Measurements from ENCODE around the gene HNF1B.
"Not testable (repeated sequence)": the region's sequence is repeated elsewhere in the genome, so short reads cannot be mapped to it uniquely, and the experiment has no call there.

Gene HNF1B

GRCh38 chr17:37699285-37699973 lies 45.4 kb downstream of the HNF1B start:
- DNase-seq = no peak

- no peak for DNase-seq
These were observed 46.0 kb downstream of the HNF1B start for GRCh38 chr17:37698911-37699255.

GRCh38 chr17:37698132-37698910 lies 46.5 kb downstream of the HNF1B start:
- DNase-seq = no peak

DNA sequence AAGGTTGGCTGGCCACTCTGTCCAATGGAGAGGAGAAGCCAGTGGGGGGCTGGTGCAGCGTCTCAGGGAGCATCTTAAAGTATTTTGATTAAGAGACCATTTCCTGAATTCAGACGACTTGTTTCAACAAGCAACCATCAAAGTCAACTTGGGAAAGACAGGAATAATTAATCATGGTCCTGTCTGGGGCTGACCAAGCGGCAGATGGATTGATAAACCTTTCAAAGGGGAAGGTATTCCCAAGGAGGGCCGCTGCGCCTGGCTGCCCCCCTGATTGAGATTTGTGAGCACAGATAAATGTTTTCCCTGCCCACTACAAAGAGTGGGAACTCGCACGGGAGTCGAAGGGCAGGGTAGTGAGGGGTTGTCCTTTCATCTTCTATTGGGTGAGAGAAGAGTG lies 47.5 kb downstream of the HNF1B start:
- DNase-seq = no peak

DNA sequence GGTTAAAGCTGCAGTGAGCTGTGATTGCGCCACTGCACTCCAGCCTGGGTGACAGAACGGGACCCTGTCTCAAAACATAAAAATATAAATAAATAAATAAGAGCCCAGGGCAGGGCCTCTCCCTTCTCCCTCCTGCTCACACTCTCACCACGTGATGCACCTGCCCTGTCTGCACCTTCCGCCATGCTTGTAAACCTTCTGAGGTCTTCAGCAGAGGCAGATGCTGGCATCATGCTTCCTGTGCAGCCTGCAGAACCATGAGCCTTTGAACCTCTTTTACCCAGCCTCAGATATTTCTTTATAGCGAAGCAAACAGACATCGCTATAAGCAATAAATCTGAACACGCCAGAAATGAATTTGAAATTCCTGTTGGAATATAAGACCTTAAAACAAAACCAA lies 48.5 kb downstream of the HNF1B start:
- DNase-seq = no peak

GRCh38 chr17:37695726-37696125 lies 49.1 kb downstream of the HNF1B start:
- no peak for DNase-seq

DNA sequence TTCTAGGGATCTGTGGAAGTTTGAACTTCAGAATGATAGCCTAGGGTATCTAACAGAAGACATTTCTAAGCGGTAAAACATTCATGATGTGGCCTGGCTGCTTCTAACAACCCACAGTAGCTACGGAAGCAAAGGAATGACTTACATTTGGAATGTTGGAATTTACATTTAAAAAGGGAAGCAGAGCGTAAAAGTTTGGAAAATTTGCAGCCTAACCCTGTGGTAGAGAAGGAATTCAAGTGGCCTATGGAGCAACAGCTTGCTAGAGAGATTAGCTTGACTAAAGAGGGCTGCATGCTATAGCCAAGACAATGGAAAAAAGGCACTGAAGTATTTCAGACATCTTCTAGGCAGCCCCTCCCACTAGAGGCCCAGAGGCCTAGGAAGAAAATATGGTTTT lies 50.1 kb downstream of the HNF1B start:
- DNase-seq = no peak

- no peak for DNase-seq
These were observed 51.5 kb downstream of the HNF1B start for GRCh38 chr17:37693328-37693727.

DNA sequence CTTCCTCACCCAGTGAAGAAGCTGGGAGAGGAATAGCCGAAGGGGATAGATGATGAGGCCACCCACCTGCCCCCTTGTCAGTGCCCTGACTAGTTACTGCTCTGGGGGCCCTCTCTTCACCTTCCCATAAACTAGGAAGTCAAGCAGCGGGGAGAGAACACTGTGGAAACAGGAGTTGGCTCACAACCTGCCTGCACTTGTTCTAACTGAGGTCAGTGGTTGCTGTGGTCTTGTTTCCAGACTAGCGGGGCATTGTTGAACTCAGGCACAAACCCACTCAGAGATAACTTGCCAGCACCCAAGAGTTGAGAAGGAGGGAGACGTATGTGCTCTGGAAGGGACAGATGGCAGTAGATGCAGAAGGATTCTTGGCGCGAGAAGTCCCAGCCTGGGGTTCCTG lies 53.1 kb downstream of the HNF1B start:
- DNase-seq = no peak

DNA sequence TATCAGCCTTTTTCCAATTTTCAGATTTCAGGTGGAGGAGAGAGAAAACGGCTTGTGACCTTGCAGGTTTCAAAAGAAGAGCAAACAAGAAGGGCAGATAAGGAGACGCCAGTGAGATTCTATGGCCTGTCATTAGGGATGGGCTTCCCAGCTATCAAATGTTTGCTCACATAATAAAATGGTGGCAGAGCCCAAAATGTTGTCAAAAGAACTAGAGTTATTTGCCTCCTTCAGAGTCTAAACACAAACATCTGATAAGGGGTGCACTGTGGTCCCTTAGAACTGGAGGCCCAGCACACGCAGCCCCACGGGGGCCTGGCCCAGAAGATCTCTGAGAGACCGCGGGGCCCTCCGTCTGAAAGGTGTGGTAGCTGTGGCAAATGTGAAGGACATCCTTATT lies 55.5 kb downstream of the HNF1B start:
- no peak for DNase-seq

GRCh38 chr17:37683454-37683984 lies 61.3 kb downstream of the HNF1B start:
- no peak for DNase-seq

GRCh38 chr17:37682007-37682406 lies 62.9 kb downstream of the HNF1B start:
- no peak for DNase-seq

GRCh38 chr17:37679995-37680394 lies 64.9 kb downstream of the HNF1B start:
- not testable (repeated sequence) for DNase-seq

DNA sequence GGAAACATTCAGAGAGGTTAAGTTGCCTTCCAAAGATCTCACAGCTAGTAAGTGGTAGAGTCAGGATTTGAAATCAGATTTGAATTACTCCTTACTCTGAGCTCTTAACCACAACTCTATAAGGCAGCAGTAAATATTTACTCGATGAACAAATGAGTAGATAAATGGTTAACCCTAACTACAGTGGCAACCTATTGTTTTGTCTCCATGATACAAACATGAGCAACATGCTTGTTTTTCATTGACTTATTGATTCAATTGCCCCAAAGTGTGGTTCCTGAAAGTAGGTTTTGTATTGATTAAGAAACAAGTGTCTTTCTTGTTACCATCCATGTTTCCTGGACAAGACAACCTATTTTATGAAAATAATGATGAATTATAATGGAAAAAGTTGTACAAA lies 66.8 kb downstream of the HNF1B start:
- DNase-seq = no peak

DNA sequence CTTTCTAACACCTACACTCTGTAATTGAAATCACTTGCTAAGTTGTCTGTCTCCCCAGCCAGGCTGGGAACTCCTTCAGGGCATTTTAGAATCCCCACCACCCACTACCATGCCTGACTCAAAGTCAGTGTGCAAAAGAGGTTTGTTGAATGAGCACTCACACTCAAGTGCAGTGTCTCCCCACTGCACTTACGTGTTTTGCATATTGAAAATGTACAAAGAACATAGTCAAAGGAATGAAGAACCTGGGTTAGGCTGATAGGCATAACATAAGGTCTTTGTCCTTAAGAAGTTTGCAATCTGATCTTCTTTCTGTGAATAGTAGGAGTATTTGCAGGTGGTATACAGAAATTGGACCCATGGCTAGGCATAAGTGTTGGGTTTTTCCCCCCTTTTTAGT lies 67.8 kb downstream of the HNF1B start:
- DNase-seq = no peak

- DNase-seq = no peak
These were observed 68.5 kb downstream of the HNF1B start for GRCh38 chr17:37676115-37676925.

DNA sequence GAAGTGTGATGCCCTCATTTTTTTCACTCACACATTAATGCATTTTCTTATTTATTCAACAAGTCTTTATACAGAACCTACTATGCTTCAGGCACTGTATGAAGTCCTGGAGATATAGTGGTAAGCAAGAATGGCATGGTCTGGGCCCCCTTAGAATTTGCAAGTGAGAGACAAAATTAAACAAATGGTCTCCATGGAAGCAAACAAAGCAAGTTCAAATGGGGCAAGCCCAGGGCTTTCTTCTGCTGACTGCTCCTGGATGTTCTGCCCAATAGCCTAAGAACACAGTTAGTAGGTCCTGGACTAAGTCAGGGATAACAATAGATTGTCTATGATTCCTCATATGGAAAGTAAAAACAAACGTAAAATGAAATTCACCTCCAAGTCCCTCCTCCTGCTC lies 70.3 kb downstream of the HNF1B start:
- DNase-seq = no peak

- no peak for DNase-seq
These were observed 71.5 kb downstream of the HNF1B start for GRCh38 chr17:37673386-37673785.

DNA sequence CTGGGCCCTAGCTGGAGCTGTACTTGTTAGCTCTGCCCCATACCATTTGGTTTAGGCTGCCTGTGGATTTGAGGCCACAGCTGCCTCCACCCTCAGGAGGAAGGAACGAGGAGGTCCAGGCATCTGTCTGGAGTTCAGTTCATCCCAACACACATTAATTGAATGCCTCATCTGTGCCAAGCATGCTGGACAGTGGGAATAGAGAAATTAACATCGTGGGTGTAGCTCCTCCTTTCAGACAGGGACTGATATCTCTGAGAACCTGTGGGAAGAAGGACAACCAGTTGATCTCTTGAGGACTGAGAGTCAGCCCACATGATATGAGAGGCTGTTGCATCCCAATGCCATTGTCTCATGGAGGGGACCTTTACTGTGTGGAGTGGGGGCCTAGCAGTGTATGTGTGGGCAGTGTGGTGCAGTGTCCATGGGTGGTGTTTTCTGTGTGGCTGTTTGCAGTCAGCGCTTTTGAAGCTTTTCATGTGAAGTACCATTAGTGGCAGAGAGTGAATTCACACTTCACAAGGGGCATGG lies 72.2 kb downstream of the HNF1B start:
- DNase-seq = no peak

GRCh38 chr17:37671824-37672547 lies 72.9 kb downstream of the HNF1B start:
- DNase-seq = no peak

DNA sequence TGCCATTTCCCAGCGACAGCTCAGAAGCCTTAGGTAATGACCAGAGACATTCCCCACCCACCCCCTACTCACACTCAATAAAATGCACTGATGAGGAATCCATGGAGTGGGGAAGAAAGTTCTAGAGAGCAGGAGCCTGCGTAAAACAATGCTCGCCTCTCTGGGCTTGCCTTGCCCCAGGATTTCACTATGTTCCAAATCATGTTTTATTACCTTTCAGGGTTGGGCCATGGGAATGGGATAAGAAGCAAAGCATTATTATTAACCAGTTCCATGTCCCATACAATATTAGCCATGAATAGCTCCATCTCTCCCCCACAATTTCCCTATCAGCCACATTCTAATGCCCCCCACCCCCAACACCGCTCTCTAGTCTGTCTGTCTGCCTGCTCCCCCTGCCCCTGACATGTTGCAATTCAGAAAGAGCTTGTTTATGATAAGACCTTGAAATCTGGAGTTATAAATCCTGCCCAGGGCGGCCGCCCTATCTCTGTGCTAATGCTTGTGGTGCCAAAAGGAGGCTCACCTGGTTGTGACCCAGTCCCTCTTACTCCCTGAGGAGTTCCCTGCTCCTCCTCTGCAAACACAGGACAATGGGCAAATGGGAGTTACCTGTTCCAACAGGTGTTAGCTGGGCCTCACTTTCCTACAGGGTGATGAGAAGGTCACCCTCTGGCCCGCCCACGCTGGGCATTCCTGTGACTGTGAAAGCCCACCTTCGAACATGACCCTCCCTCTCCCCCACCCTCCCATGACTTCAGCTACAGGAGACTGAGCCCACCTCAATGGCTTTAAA lies 73.6 kb downstream of the HNF1B start:
- DNase-seq = no peak

DNA sequence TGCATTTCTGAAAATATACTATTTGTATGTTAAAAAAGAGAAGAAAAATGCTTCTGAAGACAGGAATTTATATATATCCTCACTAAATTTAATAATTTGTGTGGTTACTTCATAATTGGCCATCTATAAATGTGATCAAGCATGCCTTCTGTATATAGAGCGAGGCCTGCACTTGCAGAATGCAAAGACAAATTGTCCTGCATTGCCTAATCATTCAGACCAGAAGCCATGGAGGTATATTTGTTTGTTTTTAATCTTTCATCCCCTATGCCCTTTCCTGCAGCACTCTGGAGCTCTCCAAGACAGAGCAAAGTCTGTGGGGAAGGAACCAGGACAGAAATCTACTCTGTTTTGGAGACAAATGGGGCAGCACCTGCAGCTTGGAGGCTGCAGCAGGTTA lies 77.8 kb downstream of the HNF1B start:
- no peak for DNase-seq
